GM12878 (cell line): ENCODE data around the gene ALG2. TPM values are rescaled to one million over a fixed set of nuclear protein-coding genes. Genes with fewer than 3 reads are reported as not detected.

Experiments used
- ATAC-seq: fragments of 200-7000 bp; cut with Tn5 transposase; 3 replicates; pipeline ENCODE4 v1.9.1; 2020; ENCODE audit warnings: mild to moderate bottlenecking, moderate library complexity
- BruUV-seq: library from RNA; stranded (reverse); fragments of 400-500 nt; replicated peaks from 2 replicates; lab custom pipeline; 2021; lab: Mats Ljungman, UMichigan
- CTCF ChIA-PET: fragments of 300-600 bp; sonication (Branson Sonifier 250); formaldehyde crosslinking; extraction: SDS; loops from one replicate; lab custom pipeline; 2021; ENCODE audit warnings: inconsistent platforms; lab: Yijun Ruan, JAX
- POLR2A ChIA-PET: fragments of 350-600 bp; formaldehyde crosslinking; extraction: SDS; loops from one replicate; lab custom pipeline; 2021; ENCODE audit warnings: inconsistent platforms; lab: Charles Lee
- RAD21 ChIA-PET: fragments of 300-600 bp; sonication (Branson Sonifier 250); formaldehyde crosslinking; loops from one replicate; lab custom pipeline; 2023; ENCODE audit warnings: antibody characterized with exemption; ENCODE audit not compliant: unreplicated experiment; lab: Charles Lee
- SMC1A ChIA-PET: fragments of 300-600 bp; sonication (Branson Sonifier 250); formaldehyde crosslinking; loops from one replicate; lab custom pipeline; 2023; ENCODE audit not compliant: unreplicated experiment, uncharacterized antibody; lab: Charles Lee
- DNase-seq: peaks from one replicate; pipeline ENCODE4 v3.0.0-alpha.2; 2011; ENCODE audit warnings: low read depth, low spot score
- FAIRE-seq: peaks from 3 replicates; lab custom pipeline; 2011; peaks lifted over from hg19 to GRCh38; lab: Jason Lieb, UNC
- H2AFZ ChIP-seq: 2 replicates; pipeline ENCODE4 v1.6.0; 2011; ENCODE audit warnings: low read depth, low read length, control low read depth; ENCODE audit not compliant: control insufficient read depth
- H3K27ac ChIP-seq: 2 replicates; pipeline ENCODE4 v1.5.1; 2011; ENCODE audit warnings: control low read depth; ENCODE audit not compliant: control insufficient read depth, insufficient read depth
- H3K27me3 ChIP-seq, 2 experiments: replicated peaks in 1 of 2; 2 replicates each; pipeline versions ENCODE4 v1.6.0 to v1.6.1; 2011; ENCODE audit warnings: low read length in 1 of 2; ENCODE audit not compliant: control insufficient read depth in 2 of 2, insufficient read depth in 2 of 2
- H3K36me3 ChIP-seq, 2 experiments: 2 replicates each; pipeline ENCODE4 v1.5.1; 2011; ENCODE audit warnings: low read length in 1 of 2; ENCODE audit not compliant: control insufficient read depth in 2 of 2, insufficient read depth in 2 of 2
- H3K4me1 ChIP-seq: 2 replicates; pipeline ENCODE4 v1.6.1; 2011; ENCODE audit warnings: mild to moderate bottlenecking, low read length, moderate library complexity, mixed read lengths; ENCODE audit not compliant: control insufficient read depth, insufficient read depth
- H3K4me2 ChIP-seq: 2 replicates; pipeline ENCODE4 v1.6.0; 2011; ENCODE audit warnings: control low read depth; ENCODE audit not compliant: control insufficient read depth, insufficient read depth
- H3K4me3 ChIP-seq: fragments of 200-600 bp; sonication (generic); 2 replicates; pipeline ENCODE4 v1.5.1; 2016
- H3K79me2 ChIP-seq: 2 replicates; pipeline ENCODE4 v1.6.0; 2011; ENCODE audit warnings: low read length; ENCODE audit not compliant: control insufficient read depth, insufficient read depth
- H3K9ac ChIP-seq: 2 replicates; pipeline ENCODE4 v1.8.0; 2011; ENCODE audit warnings: low read length, control low read depth, mixed read lengths; ENCODE audit not compliant: control insufficient read depth, insufficient read depth
- H3K9me3 ChIP-seq: replicated peaks from 3 replicates; pipeline ENCODE4 v1.5.1; 2011; ENCODE audit warnings: mild to moderate bottlenecking, low read length; ENCODE audit not compliant: control insufficient read depth, insufficient read depth
- H4K20me1 ChIP-seq: 2 replicates; pipeline ENCODE4 v1.6.0; 2011; ENCODE audit not compliant: control insufficient read depth, insufficient read depth
- BACH1 ChIP-seq: fragments of 450-650 bp; IDR thresholded peaks from 2 replicates; pipeline ENCODE4 v1.6.1; 2017; ENCODE audit warnings: mild to moderate bottlenecking, borderline replicate concordance
- BRCA1 ChIP-seq: IDR thresholded peaks from 2 replicates; pipeline ENCODE4 v1.6.1; 2011; ENCODE audit warnings: low read depth, low read length, improper control_type of control experiment
- ESRRA ChIP-seq: IDR thresholded peaks from 2 replicates; pipeline ENCODE4 v1.6.1; 2012; ENCODE audit warnings: mild to moderate bottlenecking, low read length, improper control_type of control experiment
- FOS ChIP-seq: IDR thresholded peaks from 3 replicates; pipeline ENCODE4 v1.6.1; 2011; ENCODE audit warnings: borderline replicate concordance; ENCODE audit not compliant: insufficient read length; ENCODE audit errors: extremely low read depth
- KAT2A ChIP-seq: conservative IDR thresholded peaks from 2 replicates; pipeline ENCODE4 v1.6.1; 2011; ENCODE audit warnings: low read depth, low read length; ENCODE audit not compliant: control insufficient read depth
- SREBF1 ChIP-seq: IDR thresholded peaks from 2 replicates; pipeline ENCODE4 v1.6.1; 2012; ENCODE audit warnings: mild to moderate bottlenecking, low read length
- TCF12 ChIP-seq: IDR thresholded peaks from 2 replicates; pipeline ENCODE4 v1.6.1; 2011; ENCODE audit warnings: low read depth, mild to moderate bottlenecking, low read length
- ZNF622 ChIP-seq: fragments of 450-650 bp; IDR thresholded peaks from 2 replicates; pipeline ENCODE4 v1.6.1; 2017; ENCODE audit warnings: mild to moderate bottlenecking, inconsistent platforms
- ZZZ3 ChIP-seq: IDR thresholded peaks from 2 replicates; pipeline ENCODE4 v1.6.1; 2011; ENCODE audit warnings: low read depth; ENCODE audit not compliant: control insufficient read depth, insufficient read length
- WGBS: methylation state at CpG from one replicate; pipeline ENCODE4 v1.1.6; 2016; ENCODE audit warnings: low lambda C conversion rate; ENCODE audit not compliant: insufficient replicate concordance, insufficient coverage; ENCODE audit errors: missing lambda C conversion rate; 5-methylcytosine and 5-hydroxymethylcytosine counted together
- in situ Hi-C: fragments of 300-500 bp; cut with MboI; formaldehyde crosslinking; loops from 9 replicates; pipeline ENCODE4 v1.14.3; 2018; ENCODE audit warnings: mixed read lengths
- intact Hi-C: fragments of 100-400 bp; cut with micrococcal nuclease; formaldehyde crosslinking; loops from one replicate; pipeline ENCODE4 v1.14.2; 2022; ENCODE audit not compliant: unreplicated experiment
- polyA plus RNA-seq, 11 experiments: library from polyadenylated mRNA; depleted of rRNA in 4 of 11; unstranded in 6 of 11; stranded (reverse) in 5 of 11; fragments of >200 nt; fragmentation: Nextera tagmentation in 4 of 11; fragmentation: Illumina TruSeq in 1 of 11; extraction: Ambion mirVana in 4 of 11; extraction: Trizol in 1 of 11; gene quantifications; 1 replicate in 1 of 11; 2 replicates in 10 of 11; pipeline versions ENCODE4 v1.2.1 to v1.2.3, GENCODE V29; 2011 to 2016; ENCODE audit warnings: inconsistent platforms in 2 of 11, missing spikeins in 2 of 11, low read depth in 1 of 11
- total RNA-seq, 4 experiments: library from RNA; depleted of rRNA in 3 of 4; stranded (reverse); fragments of >200 nt in 3 of 4; fragmentation: Illumina TruSeq in 1 of 4; extraction: Trizol in 1 of 4; gene quantifications; 2 replicates each; pipeline versions ENCODE4 v1.2.1 to v1.2.3, GENCODE V29; 2013 to 2021
- TF ChIP-seq, protein P1 (sequence below): fragments of 450-650 bp; IDR thresholded peaks from 2 replicates; pipeline ENCODE4 v1.6.1; 2018; ENCODE audit warnings: mild to moderate bottlenecking, low read depth, moderate library complexity; ENCODE audit not compliant: partially characterized antibody
- TF ChIP-seq, protein P2 (sequence below): IDR thresholded peaks from 2 replicates; pipeline ENCODE4 v1.6.1; 2012; ENCODE audit warnings: improper control_type of control experiment, low read depth, low read length; ENCODE audit not compliant: insufficient replicate concordance
- TF ChIP-seq, protein P3 (sequence below): fragments of 450-650 bp; IDR thresholded peaks from 2 replicates; pipeline ENCODE4 v1.6.1; 2016; ENCODE audit warnings: mild to moderate bottlenecking

ALG2 gene
- total and polyA plus RNA-seq, 10 of the 15 experiments (the other 5 are each of a cell fraction or from before 2014, with no cell fraction given): 8.8 to 52.5 (median 38.6) TPM

DNA sequence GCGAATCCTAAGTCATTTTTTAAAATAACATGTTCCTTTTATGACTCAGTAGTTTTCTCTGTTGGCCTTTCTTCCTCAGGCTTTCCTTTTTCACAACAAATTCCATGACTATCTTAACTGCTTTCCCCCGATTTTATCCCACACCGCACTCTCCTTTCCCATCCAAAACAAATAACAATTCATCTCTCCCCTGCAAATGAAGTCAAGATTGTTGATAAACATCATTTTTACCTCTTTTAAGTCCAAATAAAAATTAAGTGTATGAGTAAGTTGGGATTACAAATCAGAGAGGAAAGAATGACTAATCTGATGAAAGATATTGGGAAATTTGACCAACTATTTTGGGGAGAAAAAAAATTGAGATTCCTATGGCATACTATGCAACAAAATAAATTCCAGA is 47.7 kb upstream of the ALG2 start (continued):
- TF ChIP-seq ZNF622 (no peak), SREBF1 (no peak), KAT2A (no peak), TCF12 (no peak), BACH1 (no peak)
- TF ChIP-seq, protein P1, sequence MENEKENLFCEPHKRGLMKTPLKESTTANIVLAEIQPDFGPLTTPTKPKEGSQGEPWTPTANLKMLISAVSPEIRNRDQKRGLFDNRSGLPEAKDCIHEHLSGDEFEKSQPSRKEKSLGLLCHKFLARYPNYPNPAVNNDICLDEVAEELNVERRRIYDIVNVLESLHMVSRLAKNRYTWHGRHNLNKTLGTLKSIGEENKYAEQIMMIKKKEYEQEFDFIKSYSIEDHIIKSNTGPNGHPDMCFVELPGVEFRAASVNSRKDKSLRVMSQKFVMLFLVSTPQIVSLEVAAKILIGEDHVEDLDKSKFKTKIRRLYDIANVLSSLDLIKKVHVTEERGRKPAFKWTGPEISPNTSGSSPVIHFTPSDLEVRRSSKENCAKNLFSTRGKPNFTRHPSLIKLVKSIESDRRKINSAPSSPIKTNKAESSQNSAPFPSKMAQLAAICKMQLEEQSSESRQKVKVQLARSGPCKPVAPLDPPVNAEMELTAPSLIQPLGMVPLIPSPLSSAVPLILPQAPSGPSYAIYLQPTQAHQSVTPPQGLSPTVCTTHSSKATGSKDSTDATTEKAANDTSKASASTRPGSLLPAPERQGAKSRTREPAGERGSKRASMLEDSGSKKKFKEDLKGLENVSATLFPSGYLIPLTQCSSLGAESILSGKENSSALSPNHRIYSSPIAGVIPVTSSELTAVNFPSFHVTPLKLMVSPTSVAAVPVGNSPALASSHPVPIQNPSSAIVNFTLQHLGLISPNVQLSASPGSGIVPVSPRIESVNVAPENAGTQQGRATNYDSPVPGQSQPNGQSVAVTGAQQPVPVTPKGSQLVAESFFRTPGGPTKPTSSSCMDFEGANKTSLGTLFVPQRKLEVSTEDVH: no peak

DNA sequence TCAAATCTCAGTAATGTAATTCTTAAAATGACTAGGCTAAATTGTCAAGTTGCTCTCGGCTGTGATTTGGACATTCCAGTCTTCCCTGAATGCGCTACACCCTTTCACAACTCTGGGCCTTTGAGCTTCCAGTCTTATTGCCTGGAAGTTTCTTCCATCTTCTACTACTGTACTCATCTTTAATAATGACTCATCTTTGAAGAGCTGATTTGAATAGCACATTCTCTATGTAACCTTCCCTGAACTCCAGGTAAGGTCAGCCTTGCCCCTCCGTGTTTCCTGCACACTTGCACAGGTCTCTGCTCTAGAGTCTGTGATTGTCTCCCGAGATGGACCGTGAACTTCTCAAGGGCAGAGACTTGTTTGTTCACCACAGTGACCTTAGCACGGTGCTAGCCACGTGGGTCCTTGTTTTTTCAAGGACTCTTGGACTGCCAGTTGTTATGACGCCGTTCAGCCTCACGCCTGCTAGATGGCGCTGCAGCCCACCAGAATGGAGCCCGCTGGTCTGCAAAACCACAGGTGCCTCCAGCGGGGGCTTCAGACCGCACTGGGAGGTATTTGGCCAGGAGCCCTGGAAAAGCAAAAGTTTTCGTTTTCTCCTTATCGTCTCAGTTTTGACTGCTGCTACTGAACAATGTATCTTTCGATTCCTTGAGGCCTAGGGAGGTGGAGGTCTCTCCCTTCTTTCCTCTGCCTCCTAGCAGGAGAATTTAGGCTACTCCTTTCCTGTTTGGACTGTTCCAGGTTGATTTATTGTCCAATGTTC is 44.7 kb upstream of the ALG2 start:
- WGBS: 10% methylated on average over 17 of the region's 17 CpGs
- no TSS peak for BruUV-seq
- SMC1A ChIA-PET: interaction anchor here (0.7 to 5.7 kb wide), 31 partner anchors 7 to 750 kb away, joined by 3 to 96 read pairs (median 5); partner anchors contain the start of genes NR4A3 and SEC61B
- ATAC-seq (peak; percentile 82), DNase-seq (peak; percentile 48), FAIRE-seq (peak; percentile 69)
- H3K4me1 ChIP-seq: peaks cover 40% of the 10 kb centered on the region
- H3K36me3 ChIP-seq: no peaks in the 10 kb centered on the region
- H4K20me1 ChIP-seq: no peaks in the 10 kb centered on the region
- in situ Hi-C loops: no loop called here
- peak overlapping the region; percentile 18; the same call in 1 of the 2 replicates for H3K9ac ChIP-seq
- H3K27me3 ChIP-seq: no peaks in the 10 kb centered on the region
- H3K27ac ChIP-seq: peak overlapping the region; percentile 57; the same call in 1 of the 2 replicates
- intact Hi-C loops: loop anchor here (1.0 to 5.0 kb wide), 5 partner anchors 44 to 744 kb away; partner anchors contain the start of genes NR4A3 and SEC61B
- POLR2A ChIA-PET: interaction anchor here (0.6 to 1.9 kb wide), 6 partner anchors 11 to 84 kb away, joined by 3 to 9 read pairs (median 4); no protein-coding TSS in a partner anchor
- H3K79me2 ChIP-seq: no peaks in the 10 kb centered on the region
- no peaks in the 10 kb centered on the region for H3K9me3 ChIP-seq
- H2AFZ ChIP-seq: peak overlapping the region; percentile 94
- CTCF ChIA-PET: interaction anchor here (0.6 to 6.0 kb wide), 33 partner anchors 8 to 956 kb away, joined by 3 to 160 read pairs (median 4); no protein-coding TSS in a partner anchor
- H3K4me2 ChIP-seq: peak overlapping the region; percentile 83
- RAD21 ChIA-PET: interaction anchor here (0.6 to 4.4 kb wide), 16 partner anchors 12 to 944 kb away, joined by 3 to 98 read pairs (median 3); no protein-coding TSS in a partner anchor
- no peak overlapping the region for H3K4me3 ChIP-seq
- TF ChIP-seq ZZZ3 (no peak), FOS (no peak), BRCA1 (no peak), ESRRA (no peak)
- TF ChIP-seq, protein P2, sequence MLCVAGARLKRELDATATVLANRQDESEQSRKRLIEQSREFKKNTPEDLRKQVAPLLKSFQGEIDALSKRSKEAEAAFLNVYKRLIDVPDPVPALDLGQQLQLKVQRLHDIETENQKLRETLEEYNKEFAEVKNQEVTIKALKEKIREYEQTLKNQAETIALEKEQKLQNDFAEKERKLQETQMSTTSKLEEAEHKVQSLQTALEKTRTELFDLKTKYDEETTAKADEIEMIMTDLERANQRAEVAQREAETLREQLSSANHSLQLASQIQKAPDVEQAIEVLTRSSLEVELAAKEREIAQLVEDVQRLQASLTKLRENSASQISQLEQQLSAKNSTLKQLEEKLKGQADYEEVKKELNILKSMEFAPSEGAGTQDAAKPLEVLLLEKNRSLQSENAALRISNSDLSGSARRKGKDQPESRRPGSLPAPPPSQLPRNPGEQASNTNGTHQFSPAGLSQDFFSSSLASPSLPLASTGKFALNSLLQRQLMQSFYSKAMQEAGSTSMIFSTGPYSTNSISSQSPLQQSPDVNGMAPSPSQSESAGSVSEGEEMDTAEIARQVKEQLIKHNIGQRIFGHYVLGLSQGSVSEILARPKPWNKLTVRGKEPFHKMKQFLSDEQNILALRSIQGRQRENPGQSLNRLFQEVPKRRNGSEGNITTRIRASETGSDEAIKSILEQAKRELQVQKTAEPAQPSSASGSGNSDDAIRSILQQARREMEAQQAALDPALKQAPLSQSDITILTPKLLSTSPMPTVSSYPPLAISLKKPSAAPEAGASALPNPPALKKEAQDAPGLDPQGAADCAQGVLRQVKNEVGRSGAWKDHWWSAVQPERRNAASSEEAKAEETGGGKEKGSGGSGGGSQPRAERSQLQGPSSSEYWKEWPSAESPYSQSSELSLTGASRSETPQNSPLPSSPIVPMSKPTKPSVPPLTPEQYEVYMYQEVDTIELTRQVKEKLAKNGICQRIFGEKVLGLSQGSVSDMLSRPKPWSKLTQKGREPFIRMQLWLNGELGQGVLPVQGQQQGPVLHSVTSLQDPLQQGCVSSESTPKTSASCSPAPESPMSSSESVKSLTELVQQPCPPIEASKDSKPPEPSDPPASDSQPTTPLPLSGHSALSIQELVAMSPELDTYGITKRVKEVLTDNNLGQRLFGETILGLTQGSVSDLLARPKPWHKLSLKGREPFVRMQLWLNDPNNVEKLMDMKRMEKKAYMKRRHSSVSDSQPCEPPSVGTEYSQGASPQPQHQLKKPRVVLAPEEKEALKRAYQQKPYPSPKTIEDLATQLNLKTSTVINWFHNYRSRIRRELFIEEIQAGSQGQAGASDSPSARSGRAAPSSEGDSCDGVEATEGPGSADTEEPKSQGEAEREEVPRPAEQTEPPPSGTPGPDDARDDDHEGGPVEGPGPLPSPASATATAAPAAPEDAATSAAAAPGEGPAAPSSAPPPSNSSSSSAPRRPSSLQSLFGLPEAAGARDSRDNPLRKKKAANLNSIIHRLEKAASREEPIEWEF: no peak
- TF ChIP-seq, protein P3, sequence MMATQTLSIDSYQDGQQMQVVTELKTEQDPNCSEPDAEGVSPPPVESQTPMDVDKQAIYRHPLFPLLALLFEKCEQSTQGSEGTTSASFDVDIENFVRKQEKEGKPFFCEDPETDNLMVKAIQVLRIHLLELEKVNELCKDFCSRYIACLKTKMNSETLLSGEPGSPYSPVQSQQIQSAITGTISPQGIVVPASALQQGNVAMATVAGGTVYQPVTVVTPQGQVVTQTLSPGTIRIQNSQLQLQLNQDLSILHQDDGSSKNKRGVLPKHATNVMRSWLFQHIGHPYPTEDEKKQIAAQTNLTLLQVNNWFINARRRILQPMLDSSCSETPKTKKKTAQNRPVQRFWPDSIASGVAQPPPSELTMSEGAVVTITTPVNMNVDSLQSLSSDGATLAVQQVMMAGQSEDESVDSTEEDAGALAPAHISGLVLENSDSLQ: no peak
